Activated CD4-positive, alpha-beta T cell treated with anti-CD3 and anti-CD28 coated beads, Interleukin-2, amount 50 U/mL, for 16 hours (primary cell): ENCODE data around the gene GPC6.

Experiments
- DNase-seq: peaks from one replicate; pipeline ENCODE4 v3.0.0-alpha.2; 2020

The GPC6 gene

GRCh38 chr13:94344126-94344818 is 1117.7 kb downstream of the GPC6 start:
- DNase-seq = no peak

- DNase-seq = no peak
Observed at GRCh38 chr13:94345374-94346195, 1119.0 kb downstream of the GPC6 start.

- peak; percentile 12 for DNase-seq
Observed at GRCh38 chr13:94346261-94347019, 1119.8 kb downstream of the GPC6 start.

- DNase-seq = peak; percentile 29
Observed at GRCh38 chr13:94351292-94351990, 1124.8 kb downstream of the GPC6 start.

DNA sequence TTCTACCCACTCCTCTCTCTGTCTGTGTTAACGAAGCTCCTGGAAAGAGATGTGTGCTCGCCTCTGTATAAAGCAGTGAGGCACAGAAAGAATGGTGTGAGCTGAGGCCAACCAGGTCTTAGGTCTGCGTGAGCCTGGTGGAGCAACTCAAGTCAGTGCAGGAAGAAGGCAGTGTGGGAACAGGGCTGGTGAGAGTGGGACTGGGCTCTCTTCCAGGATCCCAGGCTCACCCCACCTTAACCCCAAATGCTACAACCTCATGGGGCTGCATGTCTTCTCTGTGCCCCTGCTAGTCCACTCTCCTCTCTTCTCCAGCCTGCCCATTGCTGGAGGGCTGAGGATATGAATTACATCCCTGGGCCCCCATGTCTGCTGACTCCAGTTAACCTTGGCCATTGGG is 1125.5 kb downstream of the GPC6 start:
- no peak for DNase-seq

- no peak for DNase-seq
Observed at GRCh38 chr13:94353167-94353710, 1126.6 kb downstream of the GPC6 start.

- no peak for DNase-seq
Observed at GRCh38 chr13:94359875-94360274, 1133.3 kb downstream of the GPC6 start.

DNA sequence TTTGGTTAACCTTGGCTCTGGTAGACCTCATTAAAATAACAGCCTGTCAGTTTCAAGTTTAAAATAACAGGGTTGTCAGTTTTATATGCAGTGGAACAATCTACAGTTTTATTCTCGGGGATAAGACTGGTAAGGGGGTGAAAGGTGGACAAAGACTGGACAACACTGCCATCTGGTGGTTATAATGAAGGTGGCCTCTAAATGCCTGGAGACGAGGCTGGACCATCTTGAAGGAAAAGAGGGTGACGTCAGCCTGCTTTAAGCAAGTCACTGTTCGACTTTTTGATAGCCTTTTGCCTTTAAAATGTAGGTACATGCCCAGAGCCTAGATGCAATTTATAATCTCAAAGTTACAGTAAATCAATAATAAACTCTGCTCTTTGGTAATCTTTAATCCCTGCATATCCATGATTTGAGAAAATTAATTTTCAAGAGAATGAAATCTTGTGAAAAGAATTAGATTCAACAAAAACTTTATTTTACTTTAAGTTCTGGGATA is 1135.9 kb downstream of the GPC6 start:
- DNase-seq = peak; percentile 81

GRCh38 chr13:94366677-94367076 is 1140.1 kb downstream of the GPC6 start:
- DNase-seq = no peak

GRCh38 chr13:94369972-94370436 is 1143.4 kb downstream of the GPC6 start:
- no peak for DNase-seq

GRCh38 chr13:94371855-94372254 is 1145.2 kb downstream of the GPC6 start:
- no peak for DNase-seq

- DNase-seq = no peak
Observed at GRCh38 chr13:94382517-94382916, 1155.9 kb downstream of the GPC6 start.

DNA sequence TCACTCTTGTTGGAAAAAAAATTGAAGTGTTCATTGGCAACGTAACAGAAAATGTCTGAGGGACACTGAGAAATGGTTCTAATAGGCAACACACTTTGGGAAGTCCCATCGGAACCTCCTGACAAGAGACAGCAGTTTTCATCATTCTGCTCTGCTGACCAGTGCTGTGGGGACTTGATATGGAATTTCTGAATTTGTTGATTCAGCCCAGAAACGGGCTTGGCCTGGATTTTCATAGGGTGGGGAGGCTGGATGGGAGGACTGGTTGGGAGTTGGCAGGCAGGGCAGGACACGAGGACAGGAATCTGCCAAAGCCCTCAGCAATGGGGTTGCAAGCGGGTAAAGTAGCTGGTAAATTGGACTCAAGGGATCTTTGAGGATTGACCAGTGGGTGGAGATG is 1156.4 kb downstream of the GPC6 start:
- no peak for DNase-seq

- DNase-seq = no peak
Observed at GRCh38 chr13:94384231-94384905, 1157.8 kb downstream of the GPC6 start.

GRCh38 chr13:94387047-94387446 is 1160.4 kb downstream of the GPC6 start:
- DNase-seq = no peak

GRCh38 chr13:94389604-94390351 is 1163.2 kb downstream of the GPC6 start:
- DNase-seq = no peak

DNA sequence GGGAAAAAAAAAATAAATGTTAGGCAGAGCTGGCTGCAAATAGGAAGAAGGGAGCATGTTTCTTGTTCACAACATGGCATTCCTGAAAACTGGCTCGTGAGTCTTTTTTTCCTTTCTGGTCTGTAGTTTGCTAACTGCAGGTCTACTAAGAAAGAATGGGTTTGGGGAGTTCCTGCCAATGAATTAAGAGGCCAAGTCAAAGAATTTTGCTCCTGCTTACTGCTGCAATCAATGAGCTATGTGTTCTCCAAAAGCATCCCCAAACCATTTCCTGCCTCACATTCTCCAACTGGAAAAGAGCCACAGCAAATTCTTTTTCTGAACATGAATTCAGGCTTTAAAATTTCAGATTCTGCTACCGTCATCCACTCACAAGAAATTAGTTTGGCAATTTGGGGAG is 1164.3 kb downstream of the GPC6 start:
- no peak for DNase-seq

DNA sequence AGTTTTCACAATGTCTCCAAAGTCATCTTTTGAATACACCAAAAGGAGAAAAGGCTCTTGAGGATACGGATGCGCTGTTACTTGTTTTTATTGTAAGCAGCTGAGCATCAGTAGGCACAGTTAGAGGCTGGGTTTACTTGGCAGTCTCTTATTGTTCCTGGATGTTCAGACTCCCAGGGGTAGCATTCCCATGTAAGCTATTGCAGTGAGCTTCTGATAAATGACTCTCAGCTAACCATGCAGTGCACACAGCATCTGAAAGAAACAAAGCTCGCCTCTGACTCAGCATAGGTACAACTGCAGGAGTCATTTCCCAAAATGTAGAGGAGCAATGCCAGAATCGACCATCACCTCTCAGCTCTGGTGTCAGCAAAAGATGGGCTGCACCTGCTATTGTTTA is 1168.1 kb downstream of the GPC6 start:
- DNase-seq = no peak

- no peak for DNase-seq
Observed at GRCh38 chr13:94395860-94396259, 1169.3 kb downstream of the GPC6 start.

- no peak for DNase-seq
Observed at GRCh38 chr13:94399812-94400211, 1173.2 kb downstream of the GPC6 start.

- no peak for DNase-seq
Observed at GRCh38 chr13:94400874-94401273, 1174.3 kb downstream of the GPC6 start.
